K562 (cell line): ENCODE data around the gene KPNA1. TPM values are rescaled to one million over a fixed set of nuclear protein-coding genes. Genes with fewer than 3 reads are reported as not detected.

Source experiments
- CBX2 ChIP-seq: fragments of 200-600 bp; sonication (generic); IDR thresholded peaks from one replicate; pipeline ENCODE4 v1.6.1; 2012; ENCODE audit warnings: mild to moderate bottlenecking, low read length, inconsistent platforms; ENCODE audit not compliant: insufficient read depth, poor library complexity, severe bottlenecking
- CEBPG ChIP-seq, 3 experiments: fragments of 200-800 bp in 1 of 3; sonication (Bioruptor generic) in 1 of 3; sonication (generic) in 1 of 3; formaldehyde crosslinking in 1 of 3; IDR thresholded peaks in 2 of 3; conservative IDR thresholded peaks in 1 of 3; 2 replicates each; pipeline versions ENCODE4 v1.6.1 to v1.8.0; 2016 to 2022; ENCODE audit warnings: missing compliant biosample characterization in 2 of 3, missing genetic modification characterization in 2 of 3, mild to moderate bottlenecking in 1 of 3, missing genetic modification reagents in 1 of 3
- FOXM1 ChIP-seq, 2 experiments: fragments of 450-650 bp in 1 of 2; sonication (generic) in 1 of 2; formaldehyde crosslinking in 1 of 2; IDR thresholded peaks; 2 replicates each; pipeline versions ENCODE4 v1.6.1 to v1.9.0; 2017 to 2022; ENCODE audit warnings: low read depth in 2 of 2, mild to moderate bottlenecking in 2 of 2, missing genetic modification reagents in 1 of 2, moderate library complexity in 1 of 2
- MECOM ChIP-seq: fragments of 250-450 bp; sonication (Bioruptor Pico); IDR thresholded peaks from 2 replicates; pipeline ENCODE4 v1.8.0; 2022; ENCODE audit warnings: inconsistent platforms
- NELFE ChIP-seq: IDR thresholded peaks from 2 replicates; pipeline ENCODE4 v1.6.1; 2011; ENCODE audit warnings: mild to moderate bottlenecking; ENCODE audit not compliant: insufficient read depth, insufficient read length
- PURB ChIP-seq: sonication (generic); formaldehyde crosslinking; IDR thresholded peaks from 2 replicates; pipeline ENCODE4 v1.9.0; 2021; ENCODE audit warnings: low read depth, mild to moderate bottlenecking, missing genetic modification reagents
- TCF7L2 ChIP-seq: fragments of 150-350 bp; IDR thresholded peaks from 2 replicates; pipeline ENCODE4 v1.6.1; 2016; ENCODE audit warnings: low read depth, mild to moderate bottlenecking, low read length, moderate library complexity
- ZEB2 ChIP-seq: fragments of 450-650 bp; IDR thresholded peaks from 2 replicates; pipeline ENCODE4 v1.6.1; 2016
- ZNF76 ChIP-seq: fragments of 250-450 bp; sonication (Bioruptor Pico); IDR thresholded peaks from 2 replicates; pipeline ENCODE4 v1.4.0; 2020; ENCODE audit warnings: mild to moderate bottlenecking, moderate library complexity, borderline replicate concordance
- polyA plus RNA-seq, 8 experiments: library from polyadenylated mRNA; depleted of rRNA in 4 of 8; stranded (reverse) in 5 of 8; unstranded in 3 of 8; fragments of >200 nt; fragmentation: Nextera tagmentation in 2 of 8; fragmentation: Illumina TruSeq in 1 of 8; extraction: Ambion mirVana in 2 of 8; extraction: Trizol in 1 of 8; gene quantifications; 2 replicates each; pipeline versions ENCODE4 v1.2.1 to v1.2.3, GENCODE V29; 2011 to 2014; ENCODE audit warnings: inconsistent platforms in 1 of 8, missing spikeins in 1 of 8
- total RNA-seq, 7 experiments: library from RNA; depleted of rRNA in 6 of 7; stranded (reverse); fragments of >200 nt in 6 of 7; fragmentation: Illumina TruSeq in 2 of 7; extraction: Trizol in 2 of 7; gene quantifications; 2 replicates each; pipeline versions ENCODE4 v1.2.1 to v1.2.3, GENCODE V29; 2011 to 2021; ENCODE audit warnings: low replicate concordance in 1 of 7
- TF ChIP-seq, protein P1 (sequence below): sonication (generic); formaldehyde crosslinking; IDR thresholded peaks from 2 replicates; pipeline ENCODE4 v1.8.0; 2022; ENCODE audit warnings: mild to moderate bottlenecking, missing genetic modification reagents
- TF ChIP-seq, protein P2 (sequence below): fragments of 250-450 bp; sonication (Bioruptor Pico); IDR thresholded peaks from 2 replicates; pipeline ENCODE4 v1.4.0; 2020; ENCODE audit warnings: mild to moderate bottlenecking, moderate library complexity

KPNA1 gene
- total and polyA plus RNA-seq, 9 of the 15 experiments (the other 6 are each of a cell fraction or from before 2014, with no cell fraction given): 9.3 to 53.8 (median 33.5) TPM

DNA sequence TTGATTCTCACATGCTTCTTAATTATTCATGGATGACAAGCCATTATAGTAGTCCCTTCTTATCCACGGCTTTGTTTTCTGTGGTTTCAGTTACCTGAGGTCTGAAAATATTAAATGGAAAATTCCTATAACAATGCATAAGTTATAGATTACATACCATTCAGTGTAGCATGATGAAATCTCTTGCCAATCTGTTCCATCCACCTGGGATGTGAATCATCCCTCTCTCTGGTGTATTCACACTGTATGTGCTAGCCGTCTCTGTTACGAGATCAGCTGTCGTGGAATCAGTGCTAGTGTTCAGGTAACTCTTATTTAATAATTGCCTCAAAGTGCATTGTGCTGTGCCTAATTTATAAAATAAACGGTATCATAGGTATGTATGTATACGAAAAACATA lies 104.1 kb downstream of the KPNA1 start (continued):
- TF ChIP-seq ZEB2 (no peak), ZNF76 (CRISPR knock-in tag) (no peak), NELFE (no peak), TCF7L2 (no peak), MECOM (CRISPR knock-in tag) (no peak), FOXM1 (IDR thresholded peaks at IDR 0.05; ENCODE audit: low read depth) (no peak), FOXM1 (CRISPR knock-in tag; IDR thresholded peaks at IDR 0.05; ENCODE audit: low read depth) (no peak), CEBPG (CRISPR knock-in tag; IDR thresholded peaks at IDR 0.05) (no peak), CEBPG (tag; conservative IDR thresholded peaks at IDR 0.05 in 1 of 2, IDR thresholded peaks at IDR 0.05 in 1 of 2) (peak in 1 of 2 experiments; percentile 80; a peak in 2 of 4 replicates), CBX2 (no peak), PURB (no peak)
- TF ChIP-seq, protein P1, sequence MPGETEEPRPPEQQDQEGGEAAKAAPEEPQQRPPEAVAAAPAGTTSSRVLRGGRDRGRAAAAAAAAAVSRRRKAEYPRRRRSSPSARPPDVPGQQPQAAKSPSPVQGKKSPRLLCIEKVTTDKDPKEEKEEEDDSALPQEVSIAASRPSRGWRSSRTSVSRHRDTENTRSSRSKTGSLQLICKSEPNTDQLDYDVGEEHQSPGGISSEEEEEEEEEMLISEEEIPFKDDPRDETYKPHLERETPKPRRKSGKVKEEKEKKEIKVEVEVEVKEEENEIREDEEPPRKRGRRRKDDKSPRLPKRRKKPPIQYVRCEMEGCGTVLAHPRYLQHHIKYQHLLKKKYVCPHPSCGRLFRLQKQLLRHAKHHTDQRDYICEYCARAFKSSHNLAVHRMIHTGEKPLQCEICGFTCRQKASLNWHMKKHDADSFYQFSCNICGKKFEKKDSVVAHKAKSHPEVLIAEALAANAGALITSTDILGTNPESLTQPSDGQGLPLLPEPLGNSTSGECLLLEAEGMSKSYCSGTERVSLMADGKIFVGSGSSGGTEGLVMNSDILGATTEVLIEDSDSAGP: no peak
- TF ChIP-seq, protein P2, sequence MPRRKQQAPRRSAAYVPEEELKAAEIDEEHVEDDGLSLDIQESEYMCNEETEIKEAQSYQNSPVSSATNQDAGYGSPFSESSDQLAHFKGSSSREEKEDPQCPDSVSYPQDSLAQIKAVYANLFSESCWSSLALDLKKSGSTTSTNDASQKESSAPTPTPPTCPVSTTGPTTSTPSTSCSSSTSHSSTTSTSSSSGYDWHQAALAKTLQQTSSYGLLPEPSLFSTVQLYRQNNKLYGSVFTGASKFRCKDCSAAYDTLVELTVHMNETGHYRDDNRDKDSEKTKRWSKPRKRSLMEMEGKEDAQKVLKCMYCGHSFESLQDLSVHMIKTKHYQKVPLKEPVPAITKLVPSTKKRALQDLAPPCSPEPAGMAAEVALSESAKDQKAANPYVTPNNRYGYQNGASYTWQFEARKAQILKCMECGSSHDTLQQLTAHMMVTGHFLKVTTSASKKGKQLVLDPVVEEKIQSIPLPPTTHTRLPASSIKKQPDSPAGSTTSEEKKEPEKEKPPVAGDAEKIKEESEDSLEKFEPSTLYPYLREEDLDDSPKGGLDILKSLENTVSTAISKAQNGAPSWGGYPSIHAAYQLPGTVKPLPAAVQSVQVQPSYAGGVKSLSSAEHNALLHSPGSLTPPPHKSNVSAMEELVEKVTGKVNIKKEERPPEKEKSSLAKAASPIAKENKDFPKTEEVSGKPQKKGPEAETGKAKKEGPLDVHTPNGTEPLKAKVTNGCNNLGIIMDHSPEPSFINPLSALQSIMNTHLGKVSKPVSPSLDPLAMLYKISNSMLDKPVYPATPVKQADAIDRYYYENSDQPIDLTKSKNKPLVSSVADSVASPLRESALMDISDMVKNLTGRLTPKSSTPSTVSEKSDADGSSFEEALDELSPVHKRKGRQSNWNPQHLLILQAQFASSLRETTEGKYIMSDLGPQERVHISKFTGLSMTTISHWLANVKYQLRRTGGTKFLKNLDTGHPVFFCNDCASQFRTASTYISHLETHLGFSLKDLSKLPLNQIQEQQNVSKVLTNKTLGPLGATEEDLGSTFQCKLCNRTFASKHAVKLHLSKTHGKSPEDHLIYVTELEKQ (CRISPR knock-in tag): no peak
- TF ChIP-seq, all 486 proteins: peak for 3
